HT1080 (cell line): ENCODE data around the gene PALM2AKAP2. TPM values are rescaled to one million over a fixed set of nuclear protein-coding genes. Genes with fewer than 3 reads are reported as not detected.

Source experiments
- DNase-seq: peaks from one replicate; pipeline ENCODE4 v3.0.0-alpha.2; 2015; ENCODE audit warnings: low read depth
- polyA plus RNA-seq, 2 experiments: library from polyadenylated mRNA; depleted of rRNA; stranded (reverse); fragments of >200 nt; gene quantifications; 2 replicates each; pipeline ENCODE4 v1.2.3, GENCODE V29; 2015
- total RNA-seq: library from RNA; depleted of rRNA; stranded (reverse); fragments of >200 nt; shearing (Covaris generic); gene quantifications from 2 replicates; pipeline ENCODE4 v1.2.3, GENCODE V29; 2014; rRNA removed

PALM2AKAP2 gene
- 3.2 and 6.3 TPM in 2 replicates for total RNA-seq
- 2.5 and 4.7 TPM in 2 replicates for polyA plus RNA-seq (2015; cell fraction: cytosol; rRNA removed)
- polyA plus RNA-seq (2015; cell fraction: nucleus; rRNA removed) = 5.6 and 5.9 TPM in 2 replicates

DNA sequence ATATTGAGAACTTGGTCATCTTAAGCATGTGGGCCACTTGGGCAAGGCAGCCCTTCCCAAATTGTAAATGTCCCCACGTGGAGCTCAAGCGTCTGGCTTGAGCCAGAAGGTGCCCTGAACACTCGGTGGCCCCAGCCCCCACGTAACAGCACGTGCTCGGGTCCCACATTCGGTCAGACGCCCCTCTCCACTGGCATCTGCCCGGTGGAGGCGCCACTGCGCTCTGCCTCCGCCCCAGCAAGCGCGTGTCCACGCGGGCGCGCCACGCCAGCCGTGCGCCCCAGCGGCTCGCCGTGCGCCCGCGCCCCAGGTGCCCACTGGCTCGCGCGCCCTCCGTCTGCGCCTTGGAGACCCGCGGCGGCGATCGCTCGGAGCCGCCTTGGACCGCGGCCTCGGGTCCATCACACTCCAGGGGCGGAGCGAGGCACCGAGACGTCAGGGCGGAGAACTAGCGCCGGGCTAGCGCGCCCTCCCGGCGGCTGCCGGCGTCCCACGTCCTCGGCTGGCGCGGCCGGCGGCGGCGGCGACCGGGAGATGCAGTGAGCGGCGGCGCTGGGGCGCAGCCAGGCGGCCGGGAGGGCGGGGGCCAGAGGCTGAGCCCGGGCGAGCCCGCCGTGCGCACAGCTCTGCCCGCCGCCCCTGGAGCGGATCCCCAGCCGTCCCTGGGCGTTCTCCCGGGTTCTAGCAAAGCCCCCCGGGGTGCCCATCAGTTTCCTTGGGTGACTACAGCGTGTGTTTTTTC is at the start of gene PALM2AKAP2:
PALM2AKAP2 (plus strand) TSS at position 488 of the 742 bp plus-strand sequence. CDS start 291 bp downstream, outside the sequence.
- DNase-seq = peak; percentile 61

DNA sequence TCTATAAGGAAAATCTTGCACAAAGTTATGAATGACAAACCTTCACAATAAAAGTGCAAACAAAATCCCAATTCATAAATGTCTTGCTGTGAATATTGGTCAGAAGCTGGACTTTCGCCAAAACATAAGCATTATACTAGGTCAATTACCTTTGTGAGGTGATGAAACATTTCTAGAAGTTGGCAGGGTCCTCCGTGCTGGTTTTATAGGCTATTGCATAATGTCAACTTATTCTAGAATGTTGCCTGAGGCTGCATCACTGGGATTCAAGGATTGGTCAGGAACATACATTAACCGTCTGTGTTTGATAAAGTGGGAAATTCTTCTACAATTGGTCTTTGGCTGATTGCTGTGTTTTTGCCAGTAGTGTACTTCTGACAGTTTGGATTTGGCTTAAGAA is 49.8 kb upstream of the PALM2AKAP2 start:
- DNase-seq = no peak

DNA sequence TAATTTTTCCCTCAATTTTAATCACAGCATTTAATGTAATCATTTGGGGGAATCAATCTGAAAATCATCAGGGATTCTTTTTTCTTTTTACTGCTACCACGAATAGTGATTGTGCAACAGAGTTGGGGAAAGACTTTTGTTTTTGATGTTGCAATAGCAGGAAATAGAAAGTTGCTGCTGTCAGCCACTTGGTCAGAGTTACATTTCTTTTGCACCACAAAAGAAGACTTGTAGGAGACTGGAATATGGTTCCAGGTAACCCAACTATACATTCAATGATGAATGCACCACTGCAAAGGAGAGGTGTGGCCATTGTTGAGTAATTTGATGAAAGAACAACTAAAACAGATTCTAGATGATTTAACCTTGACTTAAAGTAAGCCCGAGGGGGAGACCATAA is 46.3 kb upstream of the PALM2AKAP2 start:
- DNase-seq = peak; percentile 11

DNA sequence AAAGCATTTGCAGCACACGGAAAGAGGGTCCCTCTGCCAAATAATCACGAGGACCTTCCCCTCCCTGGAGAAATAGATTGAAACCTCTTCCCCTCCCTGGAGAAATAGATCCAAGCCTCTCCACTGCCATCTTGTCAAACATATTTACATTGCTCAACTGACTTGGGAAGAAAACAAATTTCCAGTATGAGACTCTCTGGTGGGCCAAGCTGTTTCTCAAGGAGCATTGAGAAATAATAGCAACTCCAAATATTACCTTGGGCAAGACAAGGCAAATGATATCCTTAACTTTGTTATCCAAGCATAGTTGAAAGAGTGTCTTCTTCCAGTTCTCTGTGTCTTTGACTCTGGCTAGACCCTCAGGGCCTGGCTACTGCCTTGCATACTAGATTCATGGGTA is 45.2 kb upstream of the PALM2AKAP2 start:
- DNase-seq = no peak

DNA sequence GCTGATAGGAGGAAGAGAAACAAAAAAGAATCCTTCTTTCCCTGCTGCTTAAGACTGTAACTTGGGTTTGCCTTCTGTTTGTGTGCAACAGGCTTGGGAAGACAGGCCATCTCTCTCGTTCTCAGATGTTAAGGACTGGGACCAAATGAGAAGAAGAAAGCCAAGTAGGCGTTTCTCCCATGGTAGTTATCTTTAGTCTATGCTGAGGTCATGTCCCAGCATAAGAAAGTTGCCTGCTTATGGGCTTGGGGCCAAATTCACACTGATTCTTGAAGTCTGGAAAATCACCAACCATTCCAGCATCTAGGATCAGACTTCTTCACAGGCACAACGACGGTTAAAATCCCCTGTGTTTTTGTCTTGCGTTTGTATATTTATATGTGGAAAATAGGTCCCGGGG is 44.2 kb upstream of the PALM2AKAP2 start:
- no peak for DNase-seq

DNA sequence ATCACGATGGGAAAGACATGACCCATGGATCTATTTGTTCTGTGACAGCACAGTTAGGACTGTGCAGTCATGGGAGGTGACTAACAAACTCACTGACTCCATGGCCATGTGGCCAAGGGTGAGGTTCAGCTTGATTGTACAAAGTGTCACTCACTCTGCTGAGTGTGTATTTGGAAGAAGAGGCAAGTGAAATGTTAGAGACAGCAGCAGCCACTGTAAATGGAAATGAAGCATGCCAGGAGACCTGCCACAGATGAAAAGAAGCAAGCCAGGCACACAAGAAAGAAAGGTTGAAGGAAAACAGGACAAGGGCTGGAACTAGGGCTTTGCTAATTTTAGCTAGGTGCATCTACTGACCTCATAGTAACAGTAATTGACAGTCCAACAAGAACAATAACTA is 42.7 kb upstream of the PALM2AKAP2 start:
- no peak for DNase-seq

DNA sequence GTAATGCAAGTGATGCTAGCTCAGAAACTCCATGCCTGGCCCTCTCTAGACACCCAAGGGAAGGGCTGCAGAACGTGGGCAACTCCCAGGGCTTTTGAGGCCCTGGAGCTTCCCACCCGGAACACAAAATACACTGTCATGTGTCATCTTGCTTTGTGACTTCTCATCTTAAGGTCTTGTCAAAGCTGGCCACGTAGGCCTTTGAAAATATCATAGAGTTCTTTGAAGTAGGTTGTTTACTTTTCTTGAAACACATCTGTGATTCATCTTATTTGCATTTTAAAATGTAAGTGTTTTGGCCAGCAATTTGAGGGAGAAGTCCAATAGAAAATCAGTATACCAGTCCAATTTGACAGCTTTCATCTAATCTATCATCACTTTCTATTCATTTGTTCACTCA is 40.2 kb upstream of the PALM2AKAP2 start:
- DNase-seq = no peak

DNA sequence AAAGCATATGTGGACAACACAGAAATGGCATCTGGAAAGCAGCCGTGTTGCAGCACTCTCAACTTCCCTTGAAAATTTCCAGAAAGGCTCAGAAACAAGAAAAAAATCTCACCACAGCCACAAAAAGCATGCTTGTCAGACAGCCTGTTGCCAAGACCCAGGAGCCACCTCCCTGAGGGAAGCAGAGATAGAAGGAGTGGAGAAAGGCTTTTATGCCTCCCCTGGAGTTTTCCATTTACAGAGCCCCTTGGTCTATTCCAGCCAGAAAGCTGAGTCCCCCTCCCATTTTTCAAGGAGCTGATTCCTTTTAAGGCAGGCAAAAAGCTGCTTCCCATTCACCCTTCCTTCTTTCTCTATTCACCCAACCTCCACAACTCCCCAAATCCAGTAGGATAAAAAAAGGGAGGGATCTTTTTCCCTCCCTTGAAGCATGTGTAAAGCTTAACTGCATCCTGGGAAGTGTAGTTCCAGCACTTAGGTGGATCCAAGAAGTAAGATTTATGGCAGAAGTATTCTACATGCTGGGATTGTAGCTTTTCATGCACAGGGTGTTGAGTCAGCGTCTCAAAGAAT is 37.1 kb upstream of the PALM2AKAP2 start:
- DNase-seq = no peak

DNA sequence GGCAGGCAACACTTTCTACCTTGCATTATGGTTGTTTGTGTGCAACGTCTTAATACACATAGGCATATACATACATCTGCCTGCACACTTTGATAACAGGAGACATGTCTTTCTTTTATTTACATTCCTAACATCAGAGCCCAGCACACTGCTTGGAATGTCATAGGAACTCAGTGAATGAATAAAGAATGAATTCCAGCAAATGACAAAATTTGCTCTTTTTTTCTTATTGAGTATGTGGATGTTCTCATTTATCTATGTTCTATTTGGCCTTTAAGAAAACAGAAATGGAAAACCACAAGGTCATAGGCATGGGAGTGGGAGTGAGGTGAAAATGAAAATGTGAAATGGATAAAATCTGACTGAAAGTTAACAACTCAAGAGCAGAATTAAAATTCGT is 36.3 kb upstream of the PALM2AKAP2 start:
- DNase-seq = no peak

DNA sequence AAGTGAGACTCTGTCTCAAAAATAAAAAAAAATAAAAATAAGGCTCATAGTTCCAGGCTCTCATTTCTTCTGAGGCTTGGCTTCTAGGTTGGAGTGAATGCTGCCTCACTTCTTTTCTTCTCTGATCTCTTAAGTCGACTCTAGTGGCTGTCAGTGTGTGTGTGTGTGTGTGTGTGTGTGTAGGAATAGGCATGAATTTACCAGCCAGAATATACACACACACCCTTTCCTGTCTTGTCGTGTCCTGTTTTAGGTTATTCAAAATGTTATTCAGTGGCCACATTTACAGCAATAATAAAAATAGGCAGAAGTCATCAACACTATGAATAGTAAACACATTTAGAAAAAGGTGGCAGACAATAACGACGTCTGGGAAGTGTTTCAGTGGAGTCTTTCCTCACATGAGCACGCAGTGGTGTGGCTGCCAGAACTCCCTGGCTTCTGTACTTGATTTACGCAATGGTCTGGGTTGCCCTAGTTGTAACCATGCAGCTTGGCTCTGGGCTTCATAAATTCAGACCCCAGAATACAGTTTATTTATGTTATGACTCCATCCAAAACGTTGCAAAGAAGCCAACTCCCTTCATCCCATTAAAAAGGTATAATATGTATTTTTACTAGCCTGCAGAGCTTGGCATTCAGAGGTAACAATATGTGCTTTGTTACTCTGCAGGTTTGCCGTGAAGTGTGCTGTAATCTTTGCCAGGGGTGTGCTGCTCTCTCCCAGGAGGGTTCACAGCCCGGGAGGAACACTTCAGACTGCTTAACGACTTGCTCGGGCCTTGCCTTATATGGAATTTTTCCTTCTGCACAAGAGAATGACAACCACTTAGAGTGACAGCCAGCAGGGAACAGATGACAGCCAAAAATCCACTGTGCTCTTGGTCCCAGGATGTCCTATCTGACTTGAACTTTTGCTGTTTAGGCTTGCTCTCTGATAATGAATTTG is 34.4 kb upstream of the PALM2AKAP2 start:
- no peak for DNase-seq

DNA sequence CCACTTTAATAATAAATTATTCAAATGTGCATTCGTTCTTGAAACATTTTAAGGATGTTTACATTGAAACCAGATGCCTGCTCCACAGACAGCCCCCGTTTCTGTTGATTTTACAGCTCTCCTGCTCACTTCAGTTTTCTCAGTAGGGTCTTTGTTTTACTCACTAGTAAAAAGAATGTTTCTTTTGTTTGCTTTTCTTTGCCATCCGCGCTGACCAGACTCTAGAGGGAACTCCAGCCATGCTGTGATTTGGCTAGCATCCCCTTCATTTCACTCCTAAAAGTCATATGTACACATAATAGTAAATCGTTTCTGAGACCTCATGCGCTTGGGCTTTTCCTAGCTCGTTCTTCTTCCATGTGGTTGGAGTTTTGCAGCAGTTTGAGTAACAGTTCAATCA is 28.7 kb upstream of the PALM2AKAP2 start:
- peak; percentile 28 for DNase-seq

GRCh38 chr9:109753308-109753707 is 26.7 kb upstream of the PALM2AKAP2 start:
- no peak for DNase-seq

- no peak for DNase-seq
Observed at GRCh38 chr9:109755040-109755439, 25.0 kb upstream of the PALM2AKAP2 start.

GRCh38 chr9:109759589-109759988 is 20.4 kb upstream of the PALM2AKAP2 start:
- DNase-seq = no peak

DNA sequence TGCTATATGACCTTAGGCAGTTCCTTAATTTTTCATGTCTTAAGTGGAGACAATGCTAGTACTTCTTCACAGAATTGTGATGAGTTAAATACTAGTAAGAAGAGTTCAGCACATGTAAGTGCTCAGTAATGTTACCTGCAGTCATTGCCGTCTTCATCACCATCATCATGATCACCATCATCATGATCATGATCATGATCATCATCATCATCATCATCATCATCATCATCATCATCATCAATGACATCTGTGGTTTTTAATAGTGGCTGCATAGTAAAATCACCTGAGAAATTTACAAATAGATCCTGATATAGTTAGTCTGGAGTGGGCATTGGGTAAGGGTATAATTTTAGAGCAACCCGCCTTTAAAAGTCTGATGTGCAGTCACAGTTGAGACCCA is 14.7 kb upstream of the PALM2AKAP2 start:
- DNase-seq = no peak

GRCh38 chr9:109765830-109766229 is 14.2 kb upstream of the PALM2AKAP2 start:
- DNase-seq = no peak

- no peak for DNase-seq
Observed at GRCh38 chr9:109766351-109766750, 13.6 kb upstream of the PALM2AKAP2 start.

- DNase-seq = no peak
Observed at GRCh38 chr9:109767404-109767803, 12.6 kb upstream of the PALM2AKAP2 start.

GRCh38 chr9:109767814-109768213 is 12.2 kb upstream of the PALM2AKAP2 start:
- no peak for DNase-seq

- no peak for DNase-seq
Observed at GRCh38 chr9:109769250-109769649, 10.7 kb upstream of the PALM2AKAP2 start.

GRCh38 chr9:109770101-109770500 is 9.9 kb upstream of the PALM2AKAP2 start:
- no peak for DNase-seq

DNA sequence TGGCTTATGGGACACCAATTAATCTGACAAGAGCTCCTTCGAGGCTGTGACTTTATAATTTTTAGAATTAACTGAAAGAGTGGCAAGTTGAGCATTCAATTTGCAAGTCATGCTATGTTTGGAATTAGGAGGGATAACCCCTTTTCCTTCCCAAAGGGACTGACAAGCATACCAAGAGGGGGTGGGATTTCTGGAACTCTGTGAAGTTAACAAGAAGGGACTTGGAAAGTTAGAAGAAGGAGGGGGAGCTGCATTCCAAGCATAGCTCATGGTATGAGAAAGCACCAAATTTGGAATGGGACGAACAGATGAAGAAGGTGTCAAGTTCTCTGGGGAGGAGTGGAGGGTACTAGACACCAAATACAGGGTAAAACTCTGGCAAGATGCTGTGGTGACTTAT is 8.9 kb upstream of the PALM2AKAP2 start:
- DNase-seq = peak; percentile 50
